Measurements from ENCODE around the gene BACE2.

DNA sequence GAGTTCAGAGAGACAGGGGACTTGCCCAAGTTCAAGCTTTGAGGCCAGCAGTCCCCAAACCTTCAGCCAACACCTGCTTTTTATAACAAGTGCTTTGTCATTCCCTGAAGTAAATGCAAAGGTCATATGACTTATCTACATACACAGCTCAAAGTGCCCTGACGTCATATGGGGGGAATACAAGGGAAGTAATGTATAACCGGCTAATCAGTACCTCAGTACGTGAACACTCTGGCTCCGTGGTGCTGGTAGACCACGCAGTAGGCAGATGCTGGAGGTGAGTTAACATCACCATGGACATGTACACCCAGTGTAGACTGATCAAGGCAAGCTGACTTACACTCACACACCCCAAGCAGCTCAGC is 60.0 kb downstream of the BACE2 start:
- TF ChIP-seq, protein P1, sequence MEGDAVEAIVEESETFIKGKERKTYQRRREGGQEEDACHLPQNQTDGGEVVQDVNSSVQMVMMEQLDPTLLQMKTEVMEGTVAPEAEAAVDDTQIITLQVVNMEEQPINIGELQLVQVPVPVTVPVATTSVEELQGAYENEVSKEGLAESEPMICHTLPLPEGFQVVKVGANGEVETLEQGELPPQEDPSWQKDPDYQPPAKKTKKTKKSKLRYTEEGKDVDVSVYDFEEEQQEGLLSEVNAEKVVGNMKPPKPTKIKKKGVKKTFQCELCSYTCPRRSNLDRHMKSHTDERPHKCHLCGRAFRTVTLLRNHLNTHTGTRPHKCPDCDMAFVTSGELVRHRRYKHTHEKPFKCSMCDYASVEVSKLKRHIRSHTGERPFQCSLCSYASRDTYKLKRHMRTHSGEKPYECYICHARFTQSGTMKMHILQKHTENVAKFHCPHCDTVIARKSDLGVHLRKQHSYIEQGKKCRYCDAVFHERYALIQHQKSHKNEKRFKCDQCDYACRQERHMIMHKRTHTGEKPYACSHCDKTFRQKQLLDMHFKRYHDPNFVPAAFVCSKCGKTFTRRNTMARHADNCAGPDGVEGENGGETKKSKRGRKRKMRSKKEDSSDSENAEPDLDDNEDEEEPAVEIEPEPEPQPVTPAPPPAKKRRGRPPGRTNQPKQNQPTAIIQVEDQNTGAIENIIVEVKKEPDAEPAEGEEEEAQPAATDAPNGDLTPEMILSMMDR (conservative IDR thresholded peaks at IDR 0.05 in 1 of 2, IDR thresholded peaks at IDR 0.05 in 1 of 2; ENCODE audit: extremely low read depth in 1 of 2, insufficient read depth in 1 of 2, low read depth in 1 of 2, low read length in 2 of 2): no peak
- TF ChIP-seq EZH2 (IDR thresholded peaks at IDR 0.05; ENCODE audit: borderline replicate concordance, low read length): no peak

Measured in mammary epithelial cell (primary cell).